GM23338 (cell line): ENCODE data around the gene RNASE7.

Experiments used
- EZH2phosphoT487 ChIP-seq: fragments of 200-600 bp; sonication (generic); IDR thresholded peaks from one replicate; pipeline ENCODE4 v1.8.1; 2018; ENCODE audit warnings: antibody characterized with exemption; ENCODE audit not compliant: unreplicated experiment
- TF ChIP-seq, protein P1 (sequence below), 2 experiments: fragments of 200-600 bp in 1 of 2; sonication (generic) in 1 of 2; conservative IDR thresholded peaks; 2 replicates each; pipeline versions ENCODE4 v1.5.1 to v1.6.1; 2016 to 2017; ENCODE audit warnings: antibody characterized with exemption in 2 of 2, low read depth in 2 of 2, mild to moderate bottlenecking in 2 of 2, moderate library complexity in 1 of 2
- TF ChIP-seq, protein P2 (sequence below): IDR thresholded peaks from one replicate; pipeline ENCODE4 v1.6.1; 2018; ENCODE audit warnings: antibody characterized with exemption; ENCODE audit not compliant: unreplicated experiment

DNA sequence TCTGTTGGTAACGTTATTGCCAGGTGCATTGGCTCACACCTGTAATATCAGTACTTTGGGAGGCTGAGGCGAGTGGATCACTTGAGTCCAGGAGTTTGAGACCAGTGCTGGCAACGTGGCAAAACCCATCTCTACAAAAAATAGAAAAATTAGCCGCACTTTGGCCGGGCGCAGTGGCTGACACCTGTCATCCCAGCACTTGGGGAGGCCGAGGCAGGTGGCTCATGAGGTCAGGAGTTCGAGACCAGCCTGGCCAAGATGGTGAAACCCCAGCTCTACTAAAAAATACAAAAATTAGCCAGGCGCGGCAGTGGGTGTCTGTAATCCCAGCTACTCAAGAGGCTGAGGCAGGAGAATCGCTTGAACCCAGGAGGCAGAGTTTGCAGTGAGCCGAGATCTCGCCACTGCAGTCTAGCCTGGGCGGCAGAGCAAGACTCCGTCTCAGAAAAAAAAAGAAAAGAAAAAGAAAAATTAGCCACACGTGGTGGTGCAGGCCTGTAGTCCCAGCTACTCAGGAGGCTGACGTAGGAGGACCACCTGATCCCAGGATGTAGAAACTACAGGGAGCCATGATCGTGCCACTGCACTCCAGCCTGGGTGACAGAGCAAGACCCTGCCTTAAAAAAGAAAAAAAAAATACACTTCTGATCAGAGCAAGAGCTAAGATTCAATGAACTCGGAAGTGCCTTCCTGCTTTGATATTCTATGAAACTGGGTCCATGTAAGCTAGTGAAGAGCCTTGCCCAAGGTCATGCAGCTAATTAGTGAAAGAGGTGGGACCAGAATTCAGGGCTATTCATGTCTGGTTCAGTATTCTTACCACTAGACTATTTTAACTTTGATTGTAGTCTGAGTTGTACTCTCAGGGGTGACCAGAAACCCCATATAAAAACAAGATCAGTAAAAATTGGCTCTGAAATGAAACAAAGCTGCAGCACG, 11.3 kb downstream of the RNASE7 start:
- TF ChIP-seq, protein P1, sequence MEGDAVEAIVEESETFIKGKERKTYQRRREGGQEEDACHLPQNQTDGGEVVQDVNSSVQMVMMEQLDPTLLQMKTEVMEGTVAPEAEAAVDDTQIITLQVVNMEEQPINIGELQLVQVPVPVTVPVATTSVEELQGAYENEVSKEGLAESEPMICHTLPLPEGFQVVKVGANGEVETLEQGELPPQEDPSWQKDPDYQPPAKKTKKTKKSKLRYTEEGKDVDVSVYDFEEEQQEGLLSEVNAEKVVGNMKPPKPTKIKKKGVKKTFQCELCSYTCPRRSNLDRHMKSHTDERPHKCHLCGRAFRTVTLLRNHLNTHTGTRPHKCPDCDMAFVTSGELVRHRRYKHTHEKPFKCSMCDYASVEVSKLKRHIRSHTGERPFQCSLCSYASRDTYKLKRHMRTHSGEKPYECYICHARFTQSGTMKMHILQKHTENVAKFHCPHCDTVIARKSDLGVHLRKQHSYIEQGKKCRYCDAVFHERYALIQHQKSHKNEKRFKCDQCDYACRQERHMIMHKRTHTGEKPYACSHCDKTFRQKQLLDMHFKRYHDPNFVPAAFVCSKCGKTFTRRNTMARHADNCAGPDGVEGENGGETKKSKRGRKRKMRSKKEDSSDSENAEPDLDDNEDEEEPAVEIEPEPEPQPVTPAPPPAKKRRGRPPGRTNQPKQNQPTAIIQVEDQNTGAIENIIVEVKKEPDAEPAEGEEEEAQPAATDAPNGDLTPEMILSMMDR (conservative IDR thresholded peaks at IDR 0.05; ENCODE audit: low read depth in 2 of 2) = no peak
- TF ChIP-seq, protein P2, sequence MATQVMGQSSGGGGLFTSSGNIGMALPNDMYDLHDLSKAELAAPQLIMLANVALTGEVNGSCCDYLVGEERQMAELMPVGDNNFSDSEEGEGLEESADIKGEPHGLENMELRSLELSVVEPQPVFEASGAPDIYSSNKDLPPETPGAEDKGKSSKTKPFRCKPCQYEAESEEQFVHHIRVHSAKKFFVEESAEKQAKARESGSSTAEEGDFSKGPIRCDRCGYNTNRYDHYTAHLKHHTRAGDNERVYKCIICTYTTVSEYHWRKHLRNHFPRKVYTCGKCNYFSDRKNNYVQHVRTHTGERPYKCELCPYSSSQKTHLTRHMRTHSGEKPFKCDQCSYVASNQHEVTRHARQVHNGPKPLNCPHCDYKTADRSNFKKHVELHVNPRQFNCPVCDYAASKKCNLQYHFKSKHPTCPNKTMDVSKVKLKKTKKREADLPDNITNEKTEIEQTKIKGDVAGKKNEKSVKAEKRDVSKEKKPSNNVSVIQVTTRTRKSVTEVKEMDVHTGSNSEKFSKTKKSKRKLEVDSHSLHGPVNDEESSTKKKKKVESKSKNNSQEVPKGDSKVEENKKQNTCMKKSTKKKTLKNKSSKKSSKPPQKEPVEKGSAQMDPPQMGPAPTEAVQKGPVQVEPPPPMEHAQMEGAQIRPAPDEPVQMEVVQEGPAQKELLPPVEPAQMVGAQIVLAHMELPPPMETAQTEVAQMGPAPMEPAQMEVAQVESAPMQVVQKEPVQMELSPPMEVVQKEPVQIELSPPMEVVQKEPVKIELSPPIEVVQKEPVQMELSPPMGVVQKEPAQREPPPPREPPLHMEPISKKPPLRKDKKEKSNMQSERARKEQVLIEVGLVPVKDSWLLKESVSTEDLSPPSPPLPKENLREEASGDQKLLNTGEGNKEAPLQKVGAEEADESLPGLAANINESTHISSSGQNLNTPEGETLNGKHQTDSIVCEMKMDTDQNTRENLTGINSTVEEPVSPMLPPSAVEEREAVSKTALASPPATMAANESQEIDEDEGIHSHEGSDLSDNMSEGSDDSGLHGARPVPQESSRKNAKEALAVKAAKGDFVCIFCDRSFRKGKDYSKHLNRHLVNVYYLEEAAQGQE = no peak
- TF ChIP-seq EZH2phosphoT487 = no peak
